HT-29 (cell line): ENCODE data around the gene PLEKHH3. TPM values are rescaled to one million over a fixed set of nuclear protein-coding genes. Genes with fewer than 3 reads are reported as not detected.
A peak's percentile ranks its signal among the peaks of the same experiment; 100 is the strongest.

Experiments
- DNase-seq: peaks from one replicate; pipeline ENCODE4 v3.0.0-alpha.2; 2015; ENCODE audit warnings: low spot score
- total RNA-seq: library from RNA; depleted of rRNA; stranded (reverse); fragments of >200 nt; shearing (Covaris generic); gene quantifications from 2 replicates; pipeline ENCODE4 v1.2.3, GENCODE V29; 2014

PLEKHH3 gene
- total RNA-seq, 1 experiment from 2014 or later, result 49.4 TPM

- DNase-seq, result no peak
These were observed 9.8 kb upstream of the PLEKHH3 start for GRCh38 chr17:42686520-42687128.

- DNase-seq, result no peak
These were observed 9.0 kb upstream of the PLEKHH3 start for GRCh38 chr17:42685831-42686230.

GRCh38 chr17:42684929-42685556, 8.2 kb upstream of the PLEKHH3 start:
- DNase-seq, result no peak

- DNase-seq, result no peak
These were observed 6.7 kb upstream of the PLEKHH3 start for GRCh38 chr17:42683407-42684034.

GRCh38 chr17:42682722-42683403, 6.1 kb upstream of the PLEKHH3 start:
- DNase-seq, result peak; percentile 25

- DNase-seq, result no peak
These were observed 5.4 kb upstream of the PLEKHH3 start, which contains the start of gene CNTNAP1 for GRCh38 chr17:42681976-42682721. TSS of gene CNTNAP1 (plus strand) at chr17:42682531. CDS start at chr17:42682830, 299 bp downstream.

- no peak for DNase-seq
These were observed 3.6 kb upstream of the PLEKHH3 start for GRCh38 chr17:42680331-42680808.

- DNase-seq, result peak; percentile 86
These were observed 2.9 kb upstream of the PLEKHH3 start for GRCh38 chr17:42679492-42680330.

GRCh38 chr17:42678951-42679491, 2.2 kb upstream of the PLEKHH3 start:
- DNase-seq, result peak; percentile 57

- DNase-seq, result peak; percentile 86
These were observed 1.4 kb upstream of the PLEKHH3 start for GRCh38 chr17:42677921-42678781.

GRCh38 chr17:42677012-42677857, 441 bp upstream of the PLEKHH3 start:
- peak; percentile 100 for DNase-seq

GRCh38 chr17:42675965-42676423, 800 bp downstream of the PLEKHH3 start:
- DNase-seq, result peak; percentile 69

- no peak for DNase-seq
These were observed 1.3 kb downstream of the PLEKHH3 start for GRCh38 chr17:42675348-42675964.

- peak; percentile 44 for DNase-seq
These were observed 1.9 kb downstream of the PLEKHH3 start for GRCh38 chr17:42674755-42675347.

- DNase-seq, result no peak
These were observed 2.7 kb downstream of the PLEKHH3 start for GRCh38 chr17:42673885-42674754.

GRCh38 chr17:42673266-42673884, 3.4 kb downstream of the PLEKHH3 start:
- DNase-seq, result no peak
